Stomach smooth muscle (tissue), 2 donors: Measurements from ENCODE around the gene CNNM2.
"Not testable (repeated sequence)": the region's sequence is repeated elsewhere in the genome, so short reads cannot be mapped to it uniquely, and the experiment has no call there.

Experiments used
- H3K27ac ChIP-seq: one replicate; pipeline ENCODE4 v1.7.0; 2013; ENCODE audit warnings: mild to moderate bottlenecking, low read length, inconsistent platforms
- H3K27me3 ChIP-seq, 2 donors: one replicate each; pipeline ENCODE4 v1.7.0; 2013; ENCODE audit warnings: low read length in 2 of 2; ENCODE audit not compliant: insufficient read depth in 2 of 2, control insufficient read depth in 1 of 2
- H3K36me3 ChIP-seq, 2 donors: one replicate each; pipeline ENCODE4 v1.7.0; 2013; ENCODE audit warnings: low read length in 2 of 2; ENCODE audit not compliant: control insufficient read depth in 2 of 2, insufficient read depth in 2 of 2
- H3K4me1 ChIP-seq: one replicate; pipeline ENCODE4 v1.7.0; 2013; ENCODE audit warnings: low read length; ENCODE audit not compliant: control insufficient read depth, insufficient read depth
- H3K4me3 ChIP-seq, 2 donors: one replicate each; pipeline ENCODE4 v1.7.0; 2013; ENCODE audit warnings: low read length in 2 of 2
- H3K9ac ChIP-seq, 2 donors: one replicate each; pipeline ENCODE4 v1.7.0; 2013; ENCODE audit warnings: low read length in 2 of 2, mild to moderate bottlenecking in 1 of 2
- H3K9me3 ChIP-seq, 2 donors: one replicate each; pipeline ENCODE4 v1.7.0; 2013; ENCODE audit warnings: low read length in 2 of 2; ENCODE audit not compliant: control insufficient read depth in 2 of 2
- donor health status: healthy.
- donor health status: Pancreatic carcinoma.

CNNM2 gene

DNA sequence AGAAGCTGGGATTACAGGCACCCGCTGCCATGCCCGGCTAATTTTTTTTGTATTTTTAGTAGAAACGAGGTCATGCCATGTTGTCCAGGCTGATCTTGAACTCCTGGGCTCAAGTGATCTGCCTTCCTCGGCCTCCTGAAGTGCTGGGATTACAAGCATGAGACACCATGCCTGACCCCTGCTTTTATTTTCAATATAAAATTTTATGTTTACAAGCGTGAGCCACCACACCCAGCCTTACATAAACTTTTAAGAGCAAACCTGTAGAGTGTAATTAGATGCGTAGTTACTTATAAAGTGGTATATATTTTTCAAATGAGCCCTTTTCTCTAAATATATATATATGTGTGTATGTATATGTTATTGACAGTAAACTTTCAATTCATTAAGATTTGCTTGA is 8.7 kb downstream of the CNNM2 start:
- no peak overlapping the region for H3K4me3 ChIP-seq
- H3K9ac ChIP-seq = no peak overlapping the region
- H3K27ac ChIP-seq = no peak overlapping the region
- H3K27me3 ChIP-seq = no peaks in the 10 kb centered on the region
- no peaks in the 10 kb centered on the region for H3K9me3 ChIP-seq
- no peaks in the 10 kb centered on the region for H3K36me3 ChIP-seq
- H3K4me1 ChIP-seq = no peaks in the 10 kb centered on the region

DNA sequence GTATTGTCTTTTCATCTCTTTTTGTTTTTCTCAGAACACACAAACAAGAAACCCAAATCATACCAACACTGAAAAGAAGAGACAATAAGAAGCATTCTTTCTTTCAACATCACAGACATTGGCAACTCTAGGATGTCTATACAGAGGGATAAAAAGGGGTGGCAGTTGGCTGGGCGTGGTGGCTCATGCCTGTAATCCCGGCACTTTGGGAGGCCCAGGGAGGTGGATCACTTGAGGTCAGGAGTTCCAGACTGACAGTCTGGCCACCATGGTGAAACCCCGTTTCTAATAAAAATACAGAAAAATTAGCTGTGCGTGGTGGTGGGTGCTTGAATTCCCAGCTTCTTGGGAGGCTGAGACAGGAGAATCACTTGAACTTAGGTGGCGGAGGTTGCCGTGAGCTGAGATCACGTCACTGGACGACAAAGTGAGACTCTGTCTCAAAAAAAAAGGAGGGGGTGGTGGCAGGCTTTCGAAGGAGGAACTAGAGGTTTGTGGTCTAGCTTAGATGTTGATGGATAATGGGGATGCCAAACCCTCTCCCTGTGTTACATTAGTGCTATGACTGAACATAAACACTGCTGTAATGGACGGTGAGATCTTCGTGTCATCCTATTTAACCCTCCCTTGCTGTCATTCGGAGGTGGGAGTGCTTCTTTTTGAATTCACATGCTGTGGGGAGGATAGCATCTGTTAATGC is 9.4 kb downstream of the CNNM2 start:
- Histone ChIP-seq H3K36me3 (no peaks in the 10 kb centered on the region), H3K4me3 (no peak overlapping the region), H3K9me3 (no peaks in the 10 kb centered on the region), H3K9ac (no peak overlapping the region), H3K27me3 (no peaks in the 10 kb centered on the region), H3K4me1 (no peaks in the 10 kb centered on the region), H3K27ac (no peak overlapping the region)

GRCh38 chr10:102928442-102928841 is 10.3 kb downstream of the CNNM2 start:
- not testable (repeated sequence) for H3K4me1 ChIP-seq, H3K27me3 ChIP-seq, H3K36me3 ChIP-seq, H3K9me3 ChIP-seq, H3K27ac ChIP-seq, H3K4me3 ChIP-seq, H3K9ac ChIP-seq

- Histone ChIP-seq H3K4me1 (no peaks in the 10 kb centered on the region), H3K36me3 (no peaks in the 10 kb centered on the region), H3K9me3 (no peaks in the 10 kb centered on the region), H3K27me3 (no peaks in the 10 kb centered on the region), H3K4me3 (no peak overlapping the region), H3K9ac (no peak overlapping the region), H3K27ac (no peak overlapping the region)
These were observed 12.6 kb downstream of the CNNM2 start for GRCh38 chr10:102930720-102931119.

GRCh38 chr10:102931643-102932042 is 13.5 kb downstream of the CNNM2 start:
- H3K27me3 ChIP-seq = no peaks in the 10 kb centered on the region
- H3K36me3 ChIP-seq = no peaks in the 10 kb centered on the region
- no peak overlapping the region for H3K4me3 ChIP-seq
- no peaks in the 10 kb centered on the region for H3K4me1 ChIP-seq
- H3K9ac ChIP-seq = no peak overlapping the region
- no peaks in the 10 kb centered on the region for H3K9me3 ChIP-seq
- no peak overlapping the region for H3K27ac ChIP-seq

DNA sequence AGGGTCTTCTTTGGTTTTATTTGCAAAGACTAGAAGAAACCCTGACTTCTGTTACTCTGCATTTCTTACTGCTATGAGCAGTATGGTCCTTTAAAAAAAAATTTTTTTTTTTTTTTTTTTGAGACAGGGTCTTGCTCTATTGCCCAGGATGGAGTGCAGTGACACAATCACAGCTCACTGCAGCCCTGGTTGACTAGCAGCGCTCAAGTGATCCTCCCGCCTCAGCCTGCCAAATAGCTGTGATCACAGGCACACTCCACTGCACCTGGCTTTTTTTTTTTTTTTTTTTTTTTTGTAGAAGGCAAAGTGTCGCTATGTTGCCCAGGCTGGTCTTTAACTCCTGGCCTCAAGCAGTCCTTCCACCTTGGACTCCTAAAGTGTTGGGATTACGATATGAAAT is 17.4 kb downstream of the CNNM2 start:
- Histone ChIP-seq H3K36me3 (no peaks in the 10 kb centered on the region), H3K27me3 (no peaks in the 10 kb centered on the region), H3K27ac (no peak overlapping the region), H3K9ac (no peak overlapping the region), H3K4me3 (no peak overlapping the region), H3K9me3 (no peaks in the 10 kb centered on the region), H3K4me1 (no peaks in the 10 kb centered on the region)

GRCh38 chr10:102935939-102936605 is 18.0 kb downstream of the CNNM2 start:
- Histone ChIP-seq H3K9me3 (no peaks in the 10 kb centered on the region), H3K4me1 (no peaks in the 10 kb centered on the region), H3K27me3 (no peaks in the 10 kb centered on the region), H3K4me3 (no peak overlapping the region), H3K9ac (no peak overlapping the region), H3K36me3 (no peaks in the 10 kb centered on the region), H3K27ac (no peak overlapping the region)

DNA sequence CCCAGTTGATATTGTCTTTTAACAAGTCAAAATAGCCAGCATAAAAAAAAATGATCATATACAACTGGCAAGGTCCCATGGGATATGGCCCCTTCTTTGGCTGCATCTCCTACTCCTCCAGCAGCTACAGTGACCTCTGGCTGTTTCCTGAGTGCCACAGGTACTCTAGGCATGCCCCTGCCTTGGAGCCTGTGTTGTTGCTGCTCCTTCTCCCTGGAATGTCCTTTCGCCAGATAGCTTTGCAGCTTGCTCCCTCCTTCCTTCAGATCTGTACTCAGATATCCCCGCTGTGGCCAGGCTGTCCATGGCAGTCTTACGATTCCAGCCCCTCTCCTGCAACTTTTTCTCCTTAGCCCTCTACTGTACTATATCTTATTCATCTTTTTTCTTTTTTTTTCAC is 23.3 kb downstream of the CNNM2 start:
- H3K9ac ChIP-seq = no peak overlapping the region

GRCh38 chr10:102945449-102945848 is 27.4 kb downstream of the CNNM2 start:
- Histone ChIP-seq H3K4me3 (no peak overlapping the region), H3K27ac (no peak overlapping the region)

More for the DNA sequence above, 23.3 kb downstream of the CNNM2 start:
- H3K4me3 ChIP-seq = no peak overlapping the region
- H3K4me1 ChIP-seq = no peaks in the 10 kb centered on the region
- H3K27me3 ChIP-seq = no peaks in the 10 kb centered on the region
- H3K27ac ChIP-seq = no peak overlapping the region
- no peaks in the 10 kb centered on the region for H3K36me3 ChIP-seq
- no peaks in the 10 kb centered on the region for H3K9me3 ChIP-seq

GRCh38 chr10:102945962-102946361 is 27.9 kb downstream of the CNNM2 start:
- Histone ChIP-seq H3K4me3 (no peak overlapping the region), H3K27me3 (no peaks in the 10 kb centered on the region), H3K9me3 (no peaks in the 10 kb centered on the region), H3K36me3 (no peaks in the 10 kb centered on the region), H3K4me1 (no peaks in the 10 kb centered on the region), H3K9ac (no peak overlapping the region), H3K27ac (no peak overlapping the region)

More at GRCh38 chr10:102945449-102945848, 27.4 kb downstream of the CNNM2 start:
- Histone ChIP-seq H3K9ac (no peak overlapping the region), H3K4me1 (no peaks in the 10 kb centered on the region), H3K9me3 (no peaks in the 10 kb centered on the region), H3K27me3 (no peaks in the 10 kb centered on the region), H3K36me3 (no peaks in the 10 kb centered on the region)

GRCh38 chr10:102946992-102947391 is 28.9 kb downstream of the CNNM2 start:
- H3K9me3 ChIP-seq = no peaks in the 10 kb centered on the region
- no peaks in the 10 kb centered on the region for H3K27me3 ChIP-seq
- H3K36me3 ChIP-seq = no peaks in the 10 kb centered on the region
- H3K27ac ChIP-seq = no peak overlapping the region
- no peak overlapping the region for H3K9ac ChIP-seq
- H3K4me3 ChIP-seq = no peak overlapping the region
- no peaks in the 10 kb centered on the region for H3K4me1 ChIP-seq
